Adipose tissue (tissue), 3 donors: Measurements from ENCODE around the gene CIAPIN1. TPM values are rescaled to one million over a fixed set of nuclear protein-coding genes. Genes with fewer than 3 reads are reported as not detected.

ENCODE experiments used
- H3K27ac ChIP-seq: one replicate; pipeline ENCODE4 v1.5.1; 2013; ENCODE audit warnings: low read depth, low read length
- WGBS, 3 donors: extraction: QIAGEN DNeasy Blood & Tissue Kit; methylation state at CpG; one replicate each; pipeline ENCODE4 v1.1.7; 2013; 5-methylcytosine and 5-hydroxymethylcytosine counted together
- polyA plus RNA-seq, 3 donors: library from polyadenylated mRNA; stranded (reverse); fragments of 200-250 nt; gene quantifications; one replicate each; pipeline ENCODE4 v1.2.3, GENCODE V29; 2013
- donor health status: healthy with polysubstance abuse.
- donor health status: Bipolar disorder and iron deficiency.
- donor health status: healthy.

Gene CIAPIN1
- polyA plus RNA-seq, 3 donors = 16.2 to 31.6 (median 24.9) TPM

- 35 to 68% (median 35%) methylated on average over 15 of the region's 15 CpGs for WGBS, 3 donors
- no peak overlapping the region for H3K27ac ChIP-seq
These were observed 31.4 kb upstream of the CIAPIN1 start for GRCh38 chr16:57478396-57479204.

- 71 to 77% (median 74%) methylated on average over 9 of the region's 9 CpGs for WGBS, 3 donors
- H3K27ac ChIP-seq = no peak overlapping the region
These were observed 30.5 kb upstream of the CIAPIN1 start for GRCh38 chr16:57477531-57478202.

GRCh38 chr16:57476546-57477410 lies 29.6 kb upstream of the CIAPIN1 start:
- H3K27ac ChIP-seq = no peak overlapping the region

GRCh38 chr16:57475711-57476339 lies 28.6 kb upstream of the CIAPIN1 start:
- H3K27ac ChIP-seq = no peak overlapping the region
- WGBS, 3 donors = 22 to 44% (median 27%) methylated on average over 12 of the region's 12 CpGs

More at GRCh38 chr16:57476546-57477410, 29.6 kb upstream of the CIAPIN1 start:
- WGBS, 3 donors = 89 to 93% (median 91%) methylated on average over 6 of the region's 6 CpGs

- 74 to 85% (median 74%) methylated on average over 29 to 30 of the region's 30 CpGs for WGBS, 3 donors
- H3K27ac ChIP-seq = no peak overlapping the region
These were observed 27.8 kb upstream of the CIAPIN1 start for GRCh38 chr16:57474671-57475661.

GRCh38 chr16:57473906-57474305 lies 26.7 kb upstream of the CIAPIN1 start:
- no peak overlapping the region for H3K27ac ChIP-seq
- WGBS, 3 donors = 78 to 86% (median 83%) methylated on average over 8 of the region's 8 CpGs

GRCh38 chr16:57473176-57473840 lies 26.1 kb upstream of the CIAPIN1 start:
- no peak overlapping the region for H3K27ac ChIP-seq

GRCh38 chr16:57472665-57473060 lies 25.5 kb upstream of the CIAPIN1 start:
- 43 to 66% (median 48%) methylated on average over 4 of the region's 4 CpGs for WGBS, 3 donors
- no peak overlapping the region for H3K27ac ChIP-seq

More at GRCh38 chr16:57473176-57473840, 26.1 kb upstream of the CIAPIN1 start:
- 91 to 92% (median 92%) methylated on average over 14 of the region's 14 CpGs for WGBS, 3 donors

GRCh38 chr16:57471852-57472664 lies 24.9 kb upstream of the CIAPIN1 start:
- no peak overlapping the region for H3K27ac ChIP-seq
- 36 to 74% (median 67%) methylated on average over 10 of the region's 10 CpGs for WGBS, 3 donors

- no peak overlapping the region for H3K27ac ChIP-seq
These were observed 24.0 kb upstream of the CIAPIN1 start for GRCh38 chr16:57471209-57471608.

GRCh38 chr16:57470711-57471110 lies 23.5 kb upstream of the CIAPIN1 start:
- no peak overlapping the region for H3K27ac ChIP-seq
- WGBS, 3 donors = 17 to 21% (median 20%) methylated on average over 6 of the region's 6 CpGs

More at GRCh38 chr16:57471209-57471608, 24.0 kb upstream of the CIAPIN1 start:
- WGBS, 3 donors = 98 to 100% (median 100%) methylated on average over 1 of the region's 1 CpG

- 78 to 88% (median 82%) methylated on average over 9 of the region's 9 CpGs for WGBS, 3 donors
- no peak overlapping the region for H3K27ac ChIP-seq
These were observed 22.8 kb upstream of the CIAPIN1 start for GRCh38 chr16:57469917-57470470.

- 89 to 95% (median 92%) methylated on average over 11 of the region's 11 CpGs for WGBS, 3 donors
These were observed 21.9 kb upstream of the CIAPIN1 start for GRCh38 chr16:57469046-57469445.

GRCh38 chr16:57468346-57468745 lies 21.2 kb upstream of the CIAPIN1 start:
- 89 to 90% (median 89%) methylated on average over 2 of the region's 2 CpGs for WGBS, 3 donors
- H3K27ac ChIP-seq = no peak overlapping the region

More at GRCh38 chr16:57469046-57469445, 21.9 kb upstream of the CIAPIN1 start:
- no peak overlapping the region for H3K27ac ChIP-seq

- 76 to 97% (median 88%) methylated on average over 2 of the region's 2 CpGs for WGBS, 3 donors
- H3K27ac ChIP-seq = no peak overlapping the region
These were observed 17.3 kb upstream of the CIAPIN1 start for GRCh38 chr16:57464523-57464922.

- WGBS, 3 donors = 0 to 1% (median 1%) methylated on average over 13 to 16 of the region's 16 CpGs
- no peak overlapping the region for H3K27ac ChIP-seq
These were observed 15.8 kb upstream of the CIAPIN1 start for GRCh38 chr16:57462978-57463362.
